ENCODE data around the gene SLC28A1. TPM values are rescaled to one million over a fixed set of nuclear protein-coding genes. Genes with fewer than 3 reads are reported as not detected.
"Not testable (repeated sequence)": the region's sequence is repeated elsewhere in the genome, so short reads cannot be mapped to it uniquely, and the experiment has no call there.

SLC28A1 gene
- total RNA-seq, 1 donor from 2014 or later: not detected

- no peak for DNase-seq
These were observed 86.4 kb downstream of the SLC28A1 start for GRCh38 chr15:84970843-84971242.

- DNase-seq: no peak
These were observed 89.3 kb downstream of the SLC28A1 start for GRCh38 chr15:84973492-84974460.

GRCh38 chr15:84975871-84976351 is 91.4 kb downstream of the SLC28A1 start:
- no peak for DNase-seq

GRCh38 chr15:84976746-84977345 is 92.4 kb downstream of the SLC28A1 start:
- DNase-seq: no peak

GRCh38 chr15:84979651-84980050 is 95.2 kb downstream of the SLC28A1 start:
- no peak for DNase-seq

GRCh38 chr15:84980196-84981053 is 96.0 kb downstream of the SLC28A1 start:
- DNase-seq: peak; percentile 79

GRCh38 chr15:84981054-84981710 is 96.7 kb downstream of the SLC28A1 start:
- DNase-seq: peak; percentile 96

GRCh38 chr15:84981711-84982300 is 97.3 kb downstream of the SLC28A1 start, which contains the start of gene PDE8A:
TSS of gene PDE8A (plus strand) at chr15:84981856. CDS start at chr15:84982163, 307 bp downstream.
- no peak for DNase-seq

- DNase-seq: peak; percentile 19
These were observed 97.9 kb downstream of the SLC28A1 start for GRCh38 chr15:84982301-84982920.

- DNase-seq: no peak
These were observed 98.8 kb downstream of the SLC28A1 start for GRCh38 chr15:84983294-84983693.

GRCh38 chr15:84983711-84984110 is 99.2 kb downstream of the SLC28A1 start:
- no peak for DNase-seq

GRCh38 chr15:84985158-84985557 is 100.7 kb downstream of the SLC28A1 start:
- DNase-seq: no peak

- not testable (repeated sequence) for DNase-seq
These were observed 102.9 kb downstream of the SLC28A1 start for GRCh38 chr15:84987351-84987750.

GRCh38 chr15:84987949-84988624 is 103.6 kb downstream of the SLC28A1 start:
- no peak for DNase-seq

- no peak for DNase-seq
These were observed 104.6 kb downstream of the SLC28A1 start for GRCh38 chr15:84988909-84989644.

GRCh38 chr15:84990507-84990906 is 106.0 kb downstream of the SLC28A1 start:
- no peak for DNase-seq

- DNase-seq: no peak
These were observed 106.7 kb downstream of the SLC28A1 start for GRCh38 chr15:84991014-84991712.

- DNase-seq: no peak
These were observed 107.9 kb downstream of the SLC28A1 start for GRCh38 chr15:84992157-84992944.
